ENCODE data around the gene DPF3. TPM values are rescaled to one million over a fixed set of nuclear protein-coding genes. Genes with fewer than 3 reads are reported as not detected.
A peak's percentile ranks its signal among the peaks of the same experiment; 100 is the strongest.

The DPF3 gene
- total and polyA plus RNA-seq, 2 donors (not counting 1 experiment from before 2014, with no cell fraction given), result 3.4 to 10.2 TPM

DNA sequence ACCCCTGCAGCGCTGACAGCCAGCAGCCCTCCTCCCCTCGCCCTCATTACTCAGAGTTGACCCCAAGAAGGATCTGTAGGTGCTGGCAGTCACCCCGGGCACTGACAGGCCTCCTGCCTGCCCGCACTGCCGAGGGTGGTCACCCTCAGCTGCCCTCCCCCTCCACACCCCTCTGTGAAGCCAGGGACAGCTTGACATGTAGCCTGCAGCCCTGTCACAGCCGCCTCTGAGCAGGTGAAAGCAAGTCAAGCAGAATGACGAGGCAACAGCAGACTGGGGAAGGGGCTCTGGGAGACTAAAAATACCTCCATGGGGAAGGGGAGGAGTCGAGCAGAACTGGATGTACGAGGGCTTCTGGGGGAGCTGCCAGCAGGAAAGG, 178.1 kb downstream of the DPF3 start:
- no peak for TF ChIP-seq EZH2 (IDR thresholded peaks at IDR 0.05; ENCODE audit: borderline replicate concordance, insufficient read depth, low read depth, low read length, poor library complexity, severe bottlenecking)
- TF ChIP-seq, protein P1, sequence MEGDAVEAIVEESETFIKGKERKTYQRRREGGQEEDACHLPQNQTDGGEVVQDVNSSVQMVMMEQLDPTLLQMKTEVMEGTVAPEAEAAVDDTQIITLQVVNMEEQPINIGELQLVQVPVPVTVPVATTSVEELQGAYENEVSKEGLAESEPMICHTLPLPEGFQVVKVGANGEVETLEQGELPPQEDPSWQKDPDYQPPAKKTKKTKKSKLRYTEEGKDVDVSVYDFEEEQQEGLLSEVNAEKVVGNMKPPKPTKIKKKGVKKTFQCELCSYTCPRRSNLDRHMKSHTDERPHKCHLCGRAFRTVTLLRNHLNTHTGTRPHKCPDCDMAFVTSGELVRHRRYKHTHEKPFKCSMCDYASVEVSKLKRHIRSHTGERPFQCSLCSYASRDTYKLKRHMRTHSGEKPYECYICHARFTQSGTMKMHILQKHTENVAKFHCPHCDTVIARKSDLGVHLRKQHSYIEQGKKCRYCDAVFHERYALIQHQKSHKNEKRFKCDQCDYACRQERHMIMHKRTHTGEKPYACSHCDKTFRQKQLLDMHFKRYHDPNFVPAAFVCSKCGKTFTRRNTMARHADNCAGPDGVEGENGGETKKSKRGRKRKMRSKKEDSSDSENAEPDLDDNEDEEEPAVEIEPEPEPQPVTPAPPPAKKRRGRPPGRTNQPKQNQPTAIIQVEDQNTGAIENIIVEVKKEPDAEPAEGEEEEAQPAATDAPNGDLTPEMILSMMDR (IDR thresholded peaks at IDR 0.05), result no peak
- no peak overlapping the region for H3K9ac ChIP-seq (ENCODE audit: low read length)
- WGBS (ENCODE audit: insufficient coverage), result 24% methylated on average over 9 of the region's 9 CpGs
- H3K27ac ChIP-seq (ENCODE audit: low read length in 2 of 2), result no peak overlapping the region
- no peaks in the 10 kb centered on the region for H4K20me1 ChIP-seq (ENCODE audit: control insufficient read depth, insufficient read depth, low read length, poor library complexity, severe bottlenecking)
- H3K4me1 ChIP-seq (ENCODE audit: control insufficient read depth in 2 of 2, insufficient read depth in 2 of 2, low read length in 2 of 2), result peaks cover 48 to 50% of the 10 kb centered on the region in 2 donors
- H3K27me3 ChIP-seq (replicated peaks in 1 of 4; ENCODE audit: control extremely low read depth in 1 of 4, control insufficient read depth in 3 of 4, insufficient read depth in 4 of 4, low read length in 3 of 4), result no peaks in the 10 kb centered on the region
- H3K4me3 Mint-ChIP-seq, result peak overlapping the region; percentile 65
- peak overlapping the region; percentile 36 for H2AFZ ChIP-seq (ENCODE audit: insufficient read depth, low read depth, low read length, poor library complexity, severe bottlenecking)
- no peaks in the 10 kb centered on the region for H3K27me3 Mint-ChIP-seq
- CTCF ChIA-PET, result no interaction called here
- H3K4me1 Mint-ChIP-seq, result peaks cover 58% of the 10 kb centered on the region
- intact Hi-C loops (cut with micrococcal nuclease), result loop anchor here (5.0 kb wide), 1 partner anchor 176 kb away; the partner anchor contains the start of gene DPF3
- H3K27ac Mint-ChIP-seq, result peak overlapping the region; percentile 90
- H3K79me2 ChIP-seq (ENCODE audit: control insufficient read depth, insufficient read depth, low read length), result no peaks in the 10 kb centered on the region
- H3K9me3 ChIP-seq (ENCODE audit: control extremely low read depth in 1 of 3, control insufficient read depth in 2 of 3, insufficient read depth in 1 of 3, low read length in 2 of 3), result peaks cover 0 to 3% (median 0%) of the 10 kb centered on the region in 3 donors
- H3K4me2 ChIP-seq (replicated peaks; ENCODE audit: low read depth, low read length, poor library complexity, severe bottlenecking), result peak overlapping the region; percentile 74
- ATAC-seq (ENCODE audit: low read depth), result peak; percentile 6
- no peaks in the 10 kb centered on the region for H3K9me3 Mint-ChIP-seq (ENCODE audit: insufficient read depth)
- no peak for DNase-seq
- POLR2A ChIA-PET, result no interaction called here
- H3K36me3 ChIP-seq (replicated peaks in 1 of 2; ENCODE audit: control extremely low read depth in 1 of 2, control insufficient read depth in 1 of 2, extremely low read depth in 1 of 2, insufficient read depth in 2 of 2, low read length in 1 of 2), result peaks cover 0 to 4% of the 10 kb centered on the region in 2 experiments
- no peak overlapping the region for H3K4me3 ChIP-seq (ENCODE audit: control extremely low read depth in 1 of 5, extremely low read depth in 1 of 5, insufficient read depth in 1 of 5, low read depth in 2 of 5, low read length in 4 of 5)

DNA sequence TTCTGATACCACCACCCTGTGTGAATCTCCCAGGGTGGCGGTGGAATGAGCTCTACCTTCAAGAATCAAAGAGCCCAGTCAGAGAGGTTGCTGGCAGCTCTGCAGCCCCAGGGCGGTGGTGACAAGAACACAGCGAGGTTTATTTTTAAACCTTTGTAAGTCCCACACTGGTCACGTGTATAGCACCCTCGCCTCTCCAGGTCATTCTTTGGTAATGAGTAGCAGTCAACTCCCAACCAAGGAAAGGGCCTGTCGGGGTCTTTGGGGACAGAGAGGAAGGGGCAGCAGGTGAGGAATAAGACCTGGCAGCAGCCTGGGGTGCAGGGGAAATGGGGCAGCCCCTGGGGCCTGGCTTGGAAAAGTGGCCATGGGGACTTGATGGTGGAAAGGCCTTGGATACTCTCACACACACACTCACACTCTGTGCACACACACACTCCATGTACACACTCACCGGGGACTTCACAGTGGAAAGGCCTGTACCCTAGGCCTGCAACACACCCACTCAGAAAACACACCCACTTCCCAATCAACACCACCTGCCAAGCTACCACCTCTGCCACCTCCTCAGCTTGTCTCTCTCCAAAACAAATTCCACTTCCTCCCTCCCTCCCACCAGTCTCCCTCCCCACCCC, 178.6 kb downstream of the DPF3 start:
- TF ChIP-seq EZH2 (IDR thresholded peaks at IDR 0.05; ENCODE audit: borderline replicate concordance, insufficient read depth, low read depth, low read length, poor library complexity, severe bottlenecking), result no peak
- TF ChIP-seq, protein P1 (IDR thresholded peaks at IDR 0.05), result no peak
- peak; percentile 25 for ATAC-seq (ENCODE audit: low read depth)
- Mint-ChIP-seq H3K27ac (peak overlapping the region; percentile 90), H3K9me3 (ENCODE audit: insufficient read depth) (no peaks in the 10 kb centered on the region), H3K4me3 (peak overlapping the region; percentile 77), H3K27me3 (no peaks in the 10 kb centered on the region), H3K4me1 (peaks cover 54% of the 10 kb centered on the region)
- no peaks in the 10 kb centered on the region for H3K79me2 ChIP-seq (ENCODE audit: control insufficient read depth, insufficient read depth, low read length)
- intact Hi-C loops (cut with micrococcal nuclease), result loop anchor here (5.0 kb wide), 1 partner anchor 177 kb away; the partner anchor contains the start of gene DPF3
- peaks cover 0 to 3% (median 0%) of the 10 kb centered on the region in 3 donors for H3K9me3 ChIP-seq (ENCODE audit: control extremely low read depth in 1 of 3, control insufficient read depth in 2 of 3, insufficient read depth in 1 of 3, low read length in 2 of 3)
- H3K4me1 ChIP-seq (ENCODE audit: control insufficient read depth in 2 of 2, insufficient read depth in 2 of 2, low read length in 2 of 2), result peaks cover 48 to 50% of the 10 kb centered on the region in 2 donors
- H3K4me3 ChIP-seq (ENCODE audit: control extremely low read depth in 1 of 5, extremely low read depth in 1 of 5, insufficient read depth in 1 of 5, low read depth in 2 of 5, low read length in 4 of 5), result peak overlapping the region in 1 of 5 experiments; percentile 35
- peak overlapping the region; percentile 74 for H3K4me2 ChIP-seq (replicated peaks; ENCODE audit: low read depth, low read length, poor library complexity, severe bottlenecking)
- DNase-seq, result peak; percentile 39
- 22% methylated on average over 3 of the region's 7 CpGs for WGBS (ENCODE audit: insufficient coverage)
- no peaks in the 10 kb centered on the region for H3K27me3 ChIP-seq (replicated peaks in 1 of 4; ENCODE audit: control extremely low read depth in 1 of 4, control insufficient read depth in 3 of 4, insufficient read depth in 4 of 4, low read length in 3 of 4)
- H3K36me3 ChIP-seq (replicated peaks in 1 of 2; ENCODE audit: control extremely low read depth in 1 of 2, control insufficient read depth in 1 of 2, extremely low read depth in 1 of 2, insufficient read depth in 2 of 2, low read length in 1 of 2), result peaks cover 0 to 4% of the 10 kb centered on the region in 2 experiments
- peak overlapping the region; percentile 25 to 48 for H3K27ac ChIP-seq (ENCODE audit: low read length in 2 of 2)
- no peaks in the 10 kb centered on the region for H4K20me1 ChIP-seq (ENCODE audit: control insufficient read depth, insufficient read depth, low read length, poor library complexity, severe bottlenecking)
- ChIA-PET POLR2A (no interaction called here), CTCF (interaction anchor here (1.2 to 1.7 kb wide), 2 partner anchors 179 to 198 kb away, joined by 3 to 5 read pairs; partner anchors contain the start of gene DPF3)
- peak overlapping the region; percentile 40 for H3K9ac ChIP-seq (ENCODE audit: low read length)
- peak overlapping the region; percentile 36 for H2AFZ ChIP-seq (ENCODE audit: insufficient read depth, low read depth, low read length, poor library complexity, severe bottlenecking)

All from B cell (primary cell).